ENCODE measurements around the gene ANKLE2. TPM values are rescaled to one million over a fixed set of nuclear protein-coding genes. Genes with fewer than 3 reads are reported as not detected.

ANKLE2 gene
- total RNA-seq, 1 experiment from 2014 or later: 80.3 TPM

DNA sequence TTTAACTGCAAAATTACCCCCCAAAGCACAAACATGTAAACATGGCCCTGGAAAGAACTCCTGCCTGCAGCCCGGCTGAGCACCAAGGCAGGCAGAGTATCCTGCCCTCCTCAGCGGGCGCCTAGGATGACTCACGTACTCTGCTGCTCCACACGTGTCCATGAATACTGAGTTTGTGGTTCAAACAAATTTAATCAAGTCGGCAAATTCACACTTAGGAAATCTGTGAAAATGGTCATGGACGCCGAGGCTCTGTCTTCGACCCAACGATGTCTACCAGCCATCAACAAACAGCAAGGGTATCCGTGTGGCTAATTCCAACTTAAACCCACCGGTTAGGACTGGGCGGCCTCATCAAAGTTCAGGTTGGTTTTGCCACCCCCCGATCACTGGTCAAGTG is 41.5 kb upstream of the ANKLE2 start:
- no peak overlapping the region for H2BK15ac ChIP-seq (ENCODE audit: low read depth, low read length)
- no peak overlapping the region for H3K4me2 ChIP-seq (ENCODE audit: insufficient read depth, insufficient read length, low read length)
- no peaks in the 10 kb centered on the region for H3K79me1 ChIP-seq (ENCODE audit: insufficient read depth, low read depth, low read length, poor library complexity, severe bottlenecking)
- no peak overlapping the region for H4K8ac ChIP-seq (replicated peaks; ENCODE audit: insufficient read length, low read depth, low read length)
- no peak overlapping the region for H3K18ac ChIP-seq (ENCODE audit: insufficient read length, low read depth, low read length)
- H3K4me1 Mint-ChIP-seq: no peaks in the 10 kb centered on the region
- TF ChIP-seq CTCF (conservative IDR thresholded peaks at IDR 0.05): no peak
- WGBS (ENCODE audit: extremely low coverage, insufficient read length, low lambda C conversion rate): no CpG with 5 or more reads among the region's 14 CpGs
- H3K27me3 Mint-ChIP-seq (ENCODE audit: low read depth): no peaks in the 10 kb centered on the region; the same call in 1 of the 2 replicates
- H2AK5ac ChIP-seq (ENCODE audit: insufficient read length, low read length): no peak overlapping the region
- H3K27ac ChIP-seq (ENCODE audit: insufficient read length, low read depth, low read length): no peak overlapping the region
- no peaks in the 10 kb centered on the region for H4K20me1 ChIP-seq (ENCODE audit: control insufficient read depth, insufficient read depth, insufficient read length)
- peaks cover 44 to 86% (median 77%) of the 10 kb centered on the region in 3 experiments for H3K36me3 Mint-ChIP-seq (ENCODE audit: insufficient read depth in 1 of 3, low read depth in 3 of 3)
- no peak overlapping the region for H2BK120ac ChIP-seq (ENCODE audit: low read depth, low read length, poor library complexity, severe bottlenecking)
- H2AFZ ChIP-seq (ENCODE audit: low read length): no peak overlapping the region
- H3K27me3 ChIP-seq (ENCODE audit: insufficient read depth, low read length): no peaks in the 10 kb centered on the region
- no peak overlapping the region for H3K23ac ChIP-seq (ENCODE audit: insufficient read length, low read depth, low read length)
- H3K4me3 Mint-ChIP-seq: no peak overlapping the region
- H3K56ac ChIP-seq (ENCODE audit: insufficient read length, low read depth, low read length): no peak overlapping the region
- H3K9me3 ChIP-seq (ENCODE audit: control insufficient read depth, low read depth, low read length): no peaks in the 10 kb centered on the region
- H3K4me1 ChIP-seq (ENCODE audit: insufficient read depth, low read length): no peaks in the 10 kb centered on the region
- H4K5ac ChIP-seq (ENCODE audit: insufficient read length, low read depth, low read length): no peak overlapping the region
- DNase-seq: no peak
- H2BK20ac ChIP-seq (ENCODE audit: low read depth, low read length, poor library complexity, severe bottlenecking): no peak overlapping the region
- H3K4ac ChIP-seq (ENCODE audit: low read depth, low read length): no peak overlapping the region
- no peak overlapping the region for H3T11ph ChIP-seq (ENCODE audit: low read length)
- no peak overlapping the region for H2BK12ac ChIP-seq (ENCODE audit: insufficient read length, low read depth, low read length)
- peak overlapping the region in 2 of 3 experiments; percentile 49 to 51; a peak in 2 of 7 replicates for H3K27ac Mint-ChIP-seq
- no peaks in the 10 kb centered on the region for H3K9me3 Mint-ChIP-seq
- H2BK5ac ChIP-seq (ENCODE audit: insufficient read length, low read length): no peak overlapping the region
- no peaks in the 10 kb centered on the region for H3K79me2 ChIP-seq (ENCODE audit: insufficient read depth, low read length)
- no peak overlapping the region for H4K91ac ChIP-seq (ENCODE audit: insufficient read length, low read depth, low read length)
- no peak overlapping the region for H3K14ac ChIP-seq (ENCODE audit: insufficient read depth, low read length)
- no peak overlapping the region for H3K9ac ChIP-seq (ENCODE audit: extremely low read depth, insufficient read length, low read length)
- H3K23me2 ChIP-seq (ENCODE audit: insufficient read length, low read depth, low read length, poor library complexity, severe bottlenecking): no peaks in the 10 kb centered on the region
